K562 (cell line): ENCODE data around the gene NR0B1. TPM values are rescaled to one million over a fixed set of nuclear protein-coding genes. Genes with fewer than 3 reads are reported as not detected.

Experiments
- BHLHE40 ChIP-seq: IDR thresholded peaks from 2 replicates; pipeline ENCODE4 v1.6.1; 2011; ENCODE audit warnings: low read length, improper control_type of control experiment
- HDAC6 ChIP-seq: IDR thresholded peaks from 2 replicates; pipeline ENCODE4 v1.6.1; 2012; ENCODE audit warnings: low read depth, mild to moderate bottlenecking, control low read depth, inconsistent platforms, low read length, moderate library complexity
- ILK ChIP-seq: fragments of 450-650 bp; IDR thresholded peaks from 2 replicates; pipeline ENCODE4 v1.6.1; 2016; ENCODE audit warnings: missing genetic modification characterization, low read depth, mild to moderate bottlenecking, missing compliant biosample characterization, moderate library complexity, borderline replicate concordance
- TOE1 ChIP-seq, 2 experiments: fragments of 450-650 bp in 1 of 2; sonication (generic) in 1 of 2; formaldehyde crosslinking in 1 of 2; IDR thresholded peaks; 2 replicates each; pipeline versions ENCODE4 v1.7.1 to v1.8.0; 2016 to 2022; ENCODE audit warnings: borderline replicate concordance in 2 of 2, mild to moderate bottlenecking in 2 of 2, antibody characterized with exemption in 1 of 2, inconsistent platforms in 1 of 2, low read depth in 1 of 2, missing genetic modification reagents in 1 of 2, moderate library complexity in 1 of 2
- ZBTB40 ChIP-seq, 2 experiments: fragments of 450-650 bp in 1 of 2; sonication (generic) in 1 of 2; formaldehyde crosslinking in 1 of 2; IDR thresholded peaks; 2 replicates each; pipeline versions ENCODE4 v1.7.1 to v1.9.0; 2016 to 2022; ENCODE audit warnings: inconsistent platforms in 1 of 2, mild to moderate bottlenecking in 1 of 2, missing genetic modification reagents in 1 of 2
- ZNF121 ChIP-seq: sonication (generic); formaldehyde crosslinking; conservative IDR thresholded peaks from 2 replicates; pipeline ENCODE4 v1.8.0; 2022; ENCODE audit warnings: missing genetic modification reagents
- ZNF140 ChIP-seq: fragments of 250-450 bp; sonication (Bioruptor Pico); IDR thresholded peaks from 2 replicates; pipeline ENCODE4 v1.8.0; 2021; ENCODE audit warnings: moderate library complexity, mild to moderate bottlenecking, inconsistent platforms
- ZNF551 ChIP-seq: fragments of 250-450 bp; sonication (Bioruptor Pico); IDR thresholded peaks from 2 replicates; pipeline ENCODE4 v1.5.0; 2021; ENCODE audit warnings: mild to moderate bottlenecking, moderate library complexity
- ZNF79 ChIP-seq: fragments of 250-450 bp; sonication (Bioruptor Pico); IDR thresholded peaks from 2 replicates; pipeline ENCODE4 v1.4.0; 2020; ENCODE audit warnings: low read depth, mild to moderate bottlenecking, moderate library complexity
- polyA plus RNA-seq, 8 experiments: library from polyadenylated mRNA; depleted of rRNA in 4 of 8; stranded (reverse) in 5 of 8; unstranded in 3 of 8; fragments of >200 nt; fragmentation: Nextera tagmentation in 2 of 8; fragmentation: Illumina TruSeq in 1 of 8; extraction: Ambion mirVana in 2 of 8; extraction: Trizol in 1 of 8; gene quantifications; 2 replicates each; pipeline versions ENCODE4 v1.2.1 to v1.2.3, GENCODE V29; 2011 to 2014; ENCODE audit warnings: inconsistent platforms in 1 of 8, missing spikeins in 1 of 8
- total RNA-seq, 7 experiments: library from RNA; depleted of rRNA in 6 of 7; stranded (reverse); fragments of >200 nt in 6 of 7; fragmentation: Illumina TruSeq in 2 of 7; extraction: Trizol in 2 of 7; gene quantifications; 2 replicates each; pipeline versions ENCODE4 v1.2.1 to v1.2.3, GENCODE V29; 2011 to 2021; ENCODE audit warnings: low replicate concordance in 1 of 7
- TF ChIP-seq, protein P1 (sequence below), 2 experiments: fragments of 450-650 bp in 1 of 2; IDR thresholded peaks; 2 replicates each; pipeline ENCODE4 v1.6.1; 2011 to 2017; ENCODE audit warnings: low read depth in 2 of 2, antibody characterized with exemption in 1 of 2, borderline replicate concordance in 1 of 2, low read length in 1 of 2, mild to moderate bottlenecking in 1 of 2, mixed read lengths in 1 of 2; ENCODE audit not compliant: control insufficient read depth in 1 of 2
- TF ChIP-seq, protein P2 (sequence below), 2 experiments: fragments of 200-800 bp in 1 of 2; sonication (Bioruptor generic) in 1 of 2; sonication (generic) in 1 of 2; formaldehyde crosslinking in 1 of 2; IDR thresholded peaks in 1 of 2; conservative IDR thresholded peaks in 1 of 2; 2 replicates each; pipeline versions ENCODE4 v1.5.0 to v1.6.1; 2016 to 2020; ENCODE audit warnings: missing compliant biosample characterization in 1 of 2, missing genetic modification characterization in 1 of 2, missing genetic modification reagents in 1 of 2

The NR0B1 gene
- total and polyA plus RNA-seq, 9 of the 15 experiments (the other 6 are each of a cell fraction or from before 2014, with no cell fraction given) = not detected

GRCh38 chrX:30283456-30284200 is 25.6 kb downstream of the NR0B1 start (continued):
- TF ChIP-seq ZNF79 (CRISPR knock-in tag) (no peak), HDAC6 (no peak), ZNF551 (no peak), TOE1 (IDR thresholded peaks at IDR 0.05; ENCODE audit: borderline replicate concordance) (no peak), TOE1 (CRISPR knock-in tag; IDR thresholded peaks at IDR 0.05; ENCODE audit: borderline replicate concordance, low read depth) (no peak), ZNF121 (no peak), ZBTB40 (IDR thresholded peaks at IDR 0.05) (no peak), ZBTB40 (CRISPR knock-in tag; IDR thresholded peaks at IDR 0.05) (no peak), ILK (tag) (no peak), ZNF140 (no peak), BHLHE40 (no peak)
- TF ChIP-seq, protein P1, sequence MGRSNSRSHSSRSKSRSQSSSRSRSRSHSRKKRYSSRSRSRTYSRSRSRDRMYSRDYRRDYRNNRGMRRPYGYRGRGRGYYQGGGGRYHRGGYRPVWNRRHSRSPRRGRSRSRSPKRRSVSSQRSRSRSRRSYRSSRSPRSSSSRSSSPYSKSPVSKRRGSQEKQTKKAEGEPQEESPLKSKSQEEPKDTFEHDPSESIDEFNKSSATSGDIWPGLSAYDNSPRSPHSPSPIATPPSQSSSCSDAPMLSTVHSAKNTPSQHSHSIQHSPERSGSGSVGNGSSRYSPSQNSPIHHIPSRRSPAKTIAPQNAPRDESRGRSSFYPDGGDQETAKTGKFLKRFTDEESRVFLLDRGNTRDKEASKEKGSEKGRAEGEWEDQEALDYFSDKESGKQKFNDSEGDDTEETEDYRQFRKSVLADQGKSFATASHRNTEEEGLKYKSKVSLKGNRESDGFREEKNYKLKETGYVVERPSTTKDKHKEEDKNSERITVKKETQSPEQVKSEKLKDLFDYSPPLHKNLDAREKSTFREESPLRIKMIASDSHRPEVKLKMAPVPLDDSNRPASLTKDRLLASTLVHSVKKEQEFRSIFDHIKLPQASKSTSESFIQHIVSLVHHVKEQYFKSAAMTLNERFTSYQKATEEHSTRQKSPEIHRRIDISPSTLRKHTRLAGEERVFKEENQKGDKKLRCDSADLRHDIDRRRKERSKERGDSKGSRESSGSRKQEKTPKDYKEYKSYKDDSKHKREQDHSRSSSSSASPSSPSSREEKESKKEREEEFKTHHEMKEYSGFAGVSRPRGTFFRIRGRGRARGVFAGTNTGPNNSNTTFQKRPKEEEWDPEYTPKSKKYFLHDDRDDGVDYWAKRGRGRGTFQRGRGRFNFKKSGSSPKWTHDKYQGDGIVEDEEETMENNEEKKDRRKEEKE (IDR thresholded peaks at IDR 0.05; ENCODE audit: borderline replicate concordance in 1 of 2, control insufficient read depth in 1 of 2, low read depth in 2 of 2, low read length in 1 of 2) = no peak
- TF ChIP-seq, protein P2, sequence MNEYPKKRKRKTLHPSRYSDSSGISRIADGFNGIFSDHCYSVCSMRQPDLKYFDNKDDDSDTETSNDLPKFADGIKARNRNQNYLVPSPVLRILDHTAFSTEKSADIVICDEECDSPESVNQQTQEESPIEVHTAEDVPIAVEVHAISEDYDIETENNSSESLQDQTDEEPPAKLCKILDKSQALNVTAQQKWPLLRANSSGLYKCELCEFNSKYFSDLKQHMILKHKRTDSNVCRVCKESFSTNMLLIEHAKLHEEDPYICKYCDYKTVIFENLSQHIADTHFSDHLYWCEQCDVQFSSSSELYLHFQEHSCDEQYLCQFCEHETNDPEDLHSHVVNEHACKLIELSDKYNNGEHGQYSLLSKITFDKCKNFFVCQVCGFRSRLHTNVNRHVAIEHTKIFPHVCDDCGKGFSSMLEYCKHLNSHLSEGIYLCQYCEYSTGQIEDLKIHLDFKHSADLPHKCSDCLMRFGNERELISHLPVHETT (CRISPR knock-in tag; conservative IDR thresholded peaks at IDR 0.05 in 1 of 2, IDR thresholded peaks at IDR 0.05 in 1 of 2) = 0 out of 4 replicates have a peak, but pooled peaks of 1 of the 2 experiments have one; percentile 32
